GM18909 (cell line): ENCODE results near the gene HDAC4.
"Not testable (repeated sequence)": the region's sequence is repeated elsewhere in the genome, so short reads cannot be mapped to it uniquely, and the experiment has no call there.

Source experiments
- ATAC-seq: cut with Tn5 transposase; IDR thresholded peaks from one replicate; pipeline ENCODE4 v1.9.1; 2021; ENCODE audit warnings: mild to moderate bottlenecking; ENCODE audit not compliant: unreplicated experiment, poor library complexity

HDAC4 gene

DNA sequence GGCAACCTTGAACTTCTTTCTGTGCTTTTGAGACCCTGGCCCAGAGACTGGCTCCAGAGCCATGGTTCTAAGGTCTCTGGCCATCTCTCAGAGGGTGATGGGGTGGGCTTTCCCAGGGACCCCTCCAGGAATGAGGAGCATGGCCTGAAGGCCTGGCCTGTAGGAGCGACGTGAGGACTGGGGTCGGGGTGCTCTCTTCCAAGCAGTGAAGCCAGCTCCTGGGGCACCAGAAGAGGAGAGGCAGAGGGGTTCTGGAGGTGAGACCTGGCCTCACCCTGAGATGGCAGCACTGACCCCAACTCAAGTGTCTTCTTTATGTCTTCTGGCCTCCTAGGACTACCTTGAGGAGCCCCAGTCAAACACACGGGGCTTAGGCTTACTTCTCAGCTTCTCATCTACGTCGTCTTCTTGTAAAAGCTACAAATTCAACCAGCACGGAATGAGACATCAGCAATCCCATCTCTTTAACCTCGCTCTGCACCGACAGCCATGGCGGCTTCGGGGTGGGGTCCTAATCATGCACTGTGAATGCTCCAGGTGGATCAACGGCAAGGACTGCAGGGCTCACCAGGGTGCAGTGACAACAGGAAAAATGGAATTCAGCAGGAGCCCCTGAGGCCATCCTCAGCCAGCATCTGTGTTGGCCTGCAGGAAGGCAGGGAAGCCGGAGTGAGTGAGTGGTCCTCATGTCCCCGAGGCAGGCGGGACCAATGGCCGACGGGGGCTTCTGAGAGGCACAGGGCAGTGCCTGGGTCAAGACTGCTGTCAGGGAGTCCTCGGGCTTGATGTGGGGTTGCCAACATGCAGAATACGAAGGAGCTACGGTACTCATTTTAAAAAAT lies 214.1 kb downstream of the HDAC4 start:
- no peak for ATAC-seq

DNA sequence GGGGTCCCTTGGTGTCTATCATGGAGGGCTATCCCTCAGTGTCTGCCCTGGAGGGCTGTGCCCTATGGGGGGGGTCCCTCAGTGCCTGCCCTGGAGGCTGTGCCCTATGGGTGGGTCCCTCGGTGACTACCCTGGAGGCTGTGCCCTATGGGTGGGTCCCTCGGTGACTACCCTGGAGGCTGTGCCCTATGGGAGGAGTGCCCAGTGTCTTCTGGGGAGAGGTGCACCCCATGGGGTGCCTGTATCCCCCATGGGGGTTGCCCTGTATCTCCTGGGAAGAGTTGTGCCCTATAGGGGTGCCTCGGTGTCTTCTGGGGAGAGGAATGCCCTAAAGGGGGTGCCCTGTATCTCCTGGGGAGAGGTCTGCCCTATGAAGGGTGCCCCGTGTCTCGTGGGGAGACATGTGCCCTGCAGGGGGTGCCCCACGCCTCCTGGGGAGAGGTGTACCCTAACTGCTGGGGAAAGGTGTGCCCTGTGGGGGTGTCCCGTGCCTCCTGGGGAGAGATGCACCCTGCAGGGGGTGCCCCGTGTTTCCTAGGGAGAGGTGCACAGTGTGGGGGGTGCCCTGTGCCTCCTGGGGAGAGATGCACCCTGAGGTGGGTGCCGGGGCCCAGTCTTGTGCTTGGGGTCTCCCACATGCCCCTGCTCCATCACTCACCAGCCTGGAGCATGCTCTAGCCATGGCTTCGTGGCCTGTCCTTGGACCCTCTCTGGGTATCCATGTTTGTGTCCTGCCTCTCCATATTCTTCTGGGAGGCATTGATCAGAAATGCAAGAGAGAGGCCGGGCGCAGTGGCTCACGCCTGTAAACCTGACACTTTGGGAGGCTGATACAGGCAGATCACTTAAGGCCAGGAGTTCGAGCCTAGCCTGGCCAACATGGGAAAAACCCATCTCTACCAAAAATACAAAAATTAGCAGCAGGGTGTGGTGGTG lies 215.6 kb downstream of the HDAC4 start:
- no peak for ATAC-seq

DNA sequence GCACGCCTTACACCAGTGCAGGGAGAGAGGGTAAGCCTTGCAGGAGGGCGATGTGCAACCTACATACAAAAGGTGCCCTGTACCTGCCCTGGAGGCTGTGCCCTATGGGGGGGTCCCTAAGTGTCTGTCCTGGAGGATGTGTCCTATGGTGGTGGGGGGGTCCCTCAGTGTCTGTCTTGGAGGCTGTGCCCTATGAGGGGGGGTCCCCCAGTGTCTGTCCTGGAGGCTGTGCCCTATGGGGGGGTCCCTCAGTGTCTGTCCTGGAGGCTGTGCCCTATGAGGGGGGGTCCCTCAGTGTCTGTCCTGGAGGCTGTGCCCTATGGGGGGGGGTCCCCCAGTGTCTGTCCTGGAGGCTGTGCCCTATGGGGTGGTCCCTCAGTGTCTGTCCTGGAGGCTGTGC lies 216.6 kb downstream of the HDAC4 start:
- ATAC-seq: no peak

DNA sequence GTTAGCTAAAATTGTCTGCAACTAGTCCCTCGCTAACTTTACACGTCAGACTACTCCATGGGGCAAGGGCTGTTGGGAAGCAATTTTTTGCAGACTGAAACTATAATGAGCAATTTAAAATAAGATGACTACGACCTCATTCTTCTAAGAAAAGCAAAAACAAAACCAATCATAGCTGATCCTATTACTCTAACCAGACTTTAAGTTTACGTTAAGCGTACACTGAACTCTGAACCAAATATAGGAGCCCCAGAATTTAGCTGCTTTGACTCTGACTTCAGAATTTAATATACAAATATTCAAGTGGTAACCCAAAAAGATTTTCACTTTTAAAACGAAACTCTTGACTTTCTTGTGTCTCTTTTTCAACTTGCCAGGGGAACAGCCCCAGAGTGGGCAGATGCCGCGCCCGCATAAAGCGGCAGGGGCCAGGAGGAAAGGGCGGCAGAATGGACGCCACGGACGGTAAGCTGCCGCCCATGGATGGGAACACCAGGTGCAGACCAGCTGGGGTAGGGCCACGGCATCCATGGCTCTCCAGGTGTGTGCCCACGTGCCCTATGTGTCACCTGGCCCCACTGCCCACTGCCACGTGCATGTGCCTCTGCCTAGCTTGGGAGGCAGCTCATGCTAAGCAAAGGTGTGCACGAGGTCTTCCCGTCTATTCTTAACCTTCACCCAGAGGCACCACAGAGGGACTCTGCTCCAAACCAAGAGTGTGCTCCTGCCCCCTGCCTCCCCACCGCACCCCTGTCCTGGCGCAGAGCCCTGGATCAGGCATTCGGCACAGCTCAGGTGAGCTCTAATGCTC lies 217.6 kb downstream of the HDAC4 start:
- no peak for ATAC-seq

DNA sequence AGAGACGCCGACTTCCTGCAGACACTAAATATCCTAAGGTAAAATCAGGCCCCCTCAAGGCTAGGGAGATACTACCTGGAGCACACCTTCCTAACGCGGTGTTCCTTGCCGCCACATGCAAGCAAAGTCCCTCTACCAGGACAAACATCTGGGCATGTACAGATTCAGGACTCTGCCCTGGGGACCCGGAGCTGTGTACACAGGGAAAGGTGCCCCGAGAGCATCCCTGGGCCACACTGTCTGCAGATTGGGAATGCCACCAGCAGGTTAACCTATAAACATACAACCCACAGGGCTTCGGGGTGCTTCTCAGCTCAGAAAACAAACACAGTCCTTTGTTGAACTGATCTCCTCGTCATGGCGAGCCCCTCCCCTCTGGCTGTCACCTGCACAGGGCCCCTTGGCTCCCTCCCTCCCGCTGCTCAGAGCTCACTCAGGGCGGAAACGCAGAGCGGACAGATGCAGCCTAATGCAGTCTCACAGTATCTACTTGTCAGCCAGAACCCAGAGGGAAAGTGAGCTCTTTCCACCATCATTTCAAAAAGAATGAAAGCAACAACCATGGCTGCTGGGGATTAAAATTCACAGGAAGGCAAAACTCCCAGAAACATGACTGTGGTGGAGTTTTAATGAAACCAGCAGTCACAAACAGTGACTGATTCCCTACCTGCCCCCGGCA lies 218.8 kb downstream of the HDAC4 start:
- no peak for ATAC-seq

DNA sequence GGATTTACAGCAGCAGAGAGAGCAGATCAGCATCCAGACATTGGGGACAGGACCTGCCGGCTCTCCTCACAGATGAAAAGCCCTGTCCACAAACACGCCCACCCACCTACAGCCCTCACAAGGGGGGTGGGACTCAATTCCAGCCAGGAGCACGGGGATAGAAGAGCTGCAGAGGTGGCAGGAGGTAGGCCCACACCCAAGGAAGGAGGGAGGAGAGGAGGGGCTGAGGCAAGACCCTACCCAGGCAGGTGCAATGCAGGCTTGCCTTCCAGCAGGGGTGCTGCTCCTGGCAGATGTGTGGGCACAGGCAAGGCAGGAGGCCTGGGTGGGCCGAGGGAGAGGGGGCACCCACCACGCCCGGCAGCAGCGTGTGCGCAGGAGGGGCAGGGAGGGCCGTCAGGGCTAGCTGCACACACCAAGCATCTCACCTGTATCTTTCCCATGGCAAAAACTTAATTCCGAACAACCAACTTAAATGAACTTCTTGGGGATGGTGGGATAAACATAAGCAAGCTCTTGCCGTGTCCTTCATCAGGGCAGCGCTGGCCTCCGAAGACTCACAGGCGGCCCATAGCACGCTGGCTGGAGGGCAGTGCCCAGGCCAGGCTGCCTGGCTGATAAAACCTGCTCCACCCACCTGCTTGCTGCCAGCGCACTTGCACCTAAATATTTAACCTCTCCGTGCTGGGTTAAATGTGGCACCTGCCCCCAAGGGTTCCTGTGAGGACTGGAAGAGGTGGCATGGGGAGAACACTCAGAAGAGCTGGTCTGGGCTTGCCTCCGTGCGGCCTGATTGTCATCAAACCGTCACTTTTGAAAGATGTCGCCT lies 219.5 kb downstream of the HDAC4 start:
- ATAC-seq: no peak

DNA sequence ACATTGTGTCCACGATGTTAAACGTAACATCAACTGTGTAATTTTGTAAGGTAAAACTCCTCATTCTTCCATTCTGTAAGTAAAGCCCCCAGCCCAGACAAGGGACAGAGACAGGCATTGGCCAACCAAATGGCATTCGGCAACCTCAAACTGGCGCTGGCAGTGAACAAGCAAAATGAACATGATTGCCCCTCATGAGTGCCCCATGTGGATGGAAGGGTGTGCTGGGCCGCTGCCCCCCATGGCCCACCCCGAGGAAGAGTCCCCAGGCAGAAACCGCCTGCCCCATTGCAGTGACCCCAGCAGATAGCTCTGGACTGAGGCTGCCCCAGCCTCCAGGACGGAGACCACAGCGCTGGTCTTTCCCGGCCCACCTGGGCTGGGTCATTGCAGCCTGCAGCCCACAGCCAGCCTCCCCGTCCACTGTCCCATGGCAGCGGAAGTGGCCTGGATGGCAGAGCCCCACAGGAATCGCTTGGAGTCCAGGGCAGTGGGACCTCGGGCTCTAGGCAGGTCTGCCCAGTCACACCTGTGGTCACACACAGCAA lies 220.2 kb downstream of the HDAC4 start:
- no peak for ATAC-seq

DNA sequence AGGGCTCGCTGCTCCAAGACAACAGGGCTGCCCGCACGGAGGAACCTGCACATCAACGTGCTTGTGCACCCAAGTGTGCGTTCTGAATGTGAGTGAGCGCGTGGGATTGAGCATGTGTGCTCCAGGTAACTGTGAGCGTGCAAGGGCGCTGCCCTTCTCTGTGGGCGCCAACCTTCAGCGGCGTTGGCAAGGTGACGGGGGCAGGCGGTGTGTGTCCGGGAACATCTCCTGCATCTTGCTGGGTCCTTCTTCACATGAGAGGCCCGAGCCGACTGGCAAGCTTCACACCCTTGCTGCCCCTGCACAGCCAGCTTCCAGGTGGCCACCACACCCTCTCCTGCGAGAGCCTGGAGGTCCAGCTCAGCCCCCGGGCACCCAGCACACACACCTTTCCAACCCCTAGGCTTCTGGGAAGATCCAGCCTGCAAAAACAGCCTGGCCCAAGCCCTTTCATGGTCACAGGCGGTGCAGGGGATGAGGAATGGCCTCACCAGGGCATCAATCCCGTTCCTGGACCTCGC lies 220.9 kb downstream of the HDAC4 start:
- no peak for ATAC-seq

DNA sequence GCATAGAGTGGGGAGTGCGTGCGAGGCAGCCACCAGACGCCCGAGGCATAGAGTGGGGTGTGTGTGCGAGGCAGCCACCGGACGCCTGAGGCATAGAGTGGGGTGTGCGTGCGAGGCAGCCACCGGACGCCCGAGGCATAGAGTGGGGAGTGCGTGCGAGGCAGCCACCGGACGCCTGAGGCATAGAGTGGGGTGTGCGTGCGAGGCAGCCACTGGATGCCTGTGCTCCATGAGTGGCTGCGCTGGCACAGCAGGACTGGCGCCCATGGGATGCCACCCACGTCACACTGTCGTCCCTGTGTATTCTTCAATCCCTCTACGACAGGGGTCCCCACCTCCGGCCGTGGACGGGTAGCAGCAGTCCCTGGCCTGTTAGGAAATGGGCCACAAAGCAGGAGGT lies 221.9 kb downstream of the HDAC4 start:
- no peak for ATAC-seq

DNA sequence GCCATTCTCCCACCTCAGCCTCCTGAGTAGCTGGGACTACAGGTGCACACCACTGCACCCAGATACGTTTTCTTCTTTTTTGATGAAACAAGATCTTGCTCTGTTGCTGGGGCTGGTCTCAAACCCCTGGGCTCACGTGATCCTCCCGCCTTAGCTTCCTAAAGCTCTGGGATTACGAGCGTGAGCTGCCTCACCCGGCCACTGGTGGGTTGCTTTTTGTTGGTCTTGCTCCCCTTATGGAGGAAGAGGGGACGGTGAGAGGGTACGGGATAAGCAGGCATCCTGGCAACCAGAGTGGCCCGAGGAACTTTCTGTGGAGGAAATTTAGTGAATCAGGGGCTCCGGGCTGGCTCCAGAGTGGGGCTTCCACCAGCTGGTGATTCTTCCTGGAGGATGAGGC lies 222.3 kb downstream of the HDAC4 start:
- ATAC-seq: no peak

DNA sequence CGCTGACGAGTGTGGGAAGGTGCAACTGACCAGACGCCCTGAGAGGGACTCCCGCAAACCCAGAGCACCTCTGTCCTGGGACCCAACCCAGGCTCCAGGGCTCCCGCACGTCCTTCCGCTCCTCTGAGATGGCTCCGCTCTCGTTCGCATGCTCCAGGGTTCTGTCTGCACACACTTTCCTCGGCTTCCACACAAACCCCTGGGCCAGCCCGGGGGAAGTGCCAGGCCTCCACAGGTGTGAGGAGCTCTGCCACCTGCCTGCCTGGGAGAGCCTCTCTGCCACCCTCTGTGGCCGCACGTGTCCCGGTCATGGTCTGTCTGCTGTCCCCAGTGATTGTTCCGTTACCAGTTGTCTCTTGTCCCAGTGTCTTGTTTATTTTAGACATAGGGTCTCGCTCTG lies 222.9 kb downstream of the HDAC4 start:
- no peak for ATAC-seq

DNA sequence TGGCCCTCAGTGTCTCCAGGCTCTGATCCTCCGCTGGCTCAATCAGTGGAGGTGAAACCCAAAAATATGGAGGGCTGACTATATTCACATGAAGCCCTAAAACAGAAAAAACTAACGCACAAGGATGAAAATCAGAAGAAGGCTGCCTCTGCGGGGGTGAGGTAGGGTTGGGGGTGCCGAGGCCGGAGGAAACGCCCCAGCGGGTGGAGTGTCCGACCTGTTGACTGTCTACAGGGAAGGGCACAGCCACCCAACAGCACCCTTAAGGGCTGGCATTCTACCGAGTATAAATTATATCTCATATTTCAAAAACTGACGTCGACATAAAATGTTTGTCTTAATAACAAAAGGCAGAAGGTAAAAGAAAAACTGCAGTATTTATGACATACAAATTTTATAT lies 223.5 kb downstream of the HDAC4 start:
- no peak for ATAC-seq

DNA sequence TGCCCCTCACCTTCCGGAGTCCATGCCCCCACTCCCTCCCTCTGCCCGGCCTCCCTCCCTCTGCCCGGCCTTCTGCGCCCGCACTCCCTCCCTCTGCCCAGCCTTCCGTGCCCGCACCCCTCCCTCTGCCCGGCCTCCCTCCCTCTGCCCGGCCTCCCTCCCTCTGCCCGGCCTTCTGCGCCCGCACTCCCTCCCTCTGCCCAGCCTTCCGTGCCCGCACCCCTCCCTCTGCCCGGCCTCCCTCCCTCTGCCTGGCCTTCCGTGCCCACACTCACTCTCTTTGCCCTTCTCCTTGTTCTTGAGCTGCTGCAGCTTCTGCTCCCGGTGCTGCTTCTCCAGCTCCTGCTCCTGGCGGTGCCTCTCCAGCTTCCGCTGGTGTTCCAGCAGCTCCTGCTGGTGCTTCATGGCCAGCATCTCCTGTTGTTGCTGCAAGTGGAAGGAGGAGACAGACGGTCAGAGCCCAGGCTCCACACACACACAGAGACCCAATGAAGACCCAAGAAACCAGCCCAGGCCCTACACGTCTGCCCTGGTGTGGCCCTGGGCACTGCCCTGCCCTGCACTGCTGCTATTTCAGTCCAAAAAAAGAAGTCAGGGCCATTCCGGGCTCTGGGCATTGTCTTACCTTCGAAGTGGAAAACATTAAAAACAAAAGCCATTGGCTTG lies 224.5 kb downstream of the HDAC4 start:
- ATAC-seq: not testable (repeated sequence)

DNA sequence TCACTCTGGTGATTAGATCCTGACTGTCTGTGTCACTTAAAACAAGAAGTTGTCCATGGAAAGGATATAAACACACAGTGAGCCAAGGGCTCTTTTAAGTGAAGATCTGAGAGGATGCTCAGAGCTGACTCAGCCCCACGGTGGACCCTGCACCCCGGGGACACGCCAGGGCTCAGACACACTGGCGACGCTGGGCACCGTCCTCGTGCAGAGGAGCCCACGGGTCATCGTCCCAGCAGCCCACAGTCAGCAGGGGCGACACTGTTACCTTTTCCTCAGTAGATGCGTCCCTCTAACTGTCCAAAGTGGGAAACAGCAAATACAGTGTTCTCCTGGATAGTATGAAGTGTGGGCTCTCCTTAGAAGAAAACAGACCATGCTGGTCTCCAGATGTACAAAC lies 225.6 kb downstream of the HDAC4 start:
- ATAC-seq: no peak

DNA sequence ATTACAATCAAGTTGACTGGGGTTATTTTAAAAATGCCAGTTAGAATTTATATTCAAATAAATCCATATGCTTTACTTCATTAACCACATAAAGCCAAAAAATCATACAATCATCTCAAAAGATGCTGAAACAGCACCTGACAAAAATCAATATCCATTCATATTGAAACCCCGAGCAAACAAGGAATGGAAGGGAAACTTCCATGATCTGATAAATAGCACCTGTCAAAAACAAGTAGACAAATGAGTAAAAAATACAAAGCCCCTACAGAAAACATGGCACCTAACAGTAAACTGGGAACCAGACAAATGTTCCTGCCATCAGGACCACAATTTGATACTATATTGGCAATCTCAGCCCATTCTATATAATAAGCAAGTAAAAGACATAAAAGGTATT lies 227.5 kb downstream of the HDAC4 start:
- no peak for ATAC-seq

DNA sequence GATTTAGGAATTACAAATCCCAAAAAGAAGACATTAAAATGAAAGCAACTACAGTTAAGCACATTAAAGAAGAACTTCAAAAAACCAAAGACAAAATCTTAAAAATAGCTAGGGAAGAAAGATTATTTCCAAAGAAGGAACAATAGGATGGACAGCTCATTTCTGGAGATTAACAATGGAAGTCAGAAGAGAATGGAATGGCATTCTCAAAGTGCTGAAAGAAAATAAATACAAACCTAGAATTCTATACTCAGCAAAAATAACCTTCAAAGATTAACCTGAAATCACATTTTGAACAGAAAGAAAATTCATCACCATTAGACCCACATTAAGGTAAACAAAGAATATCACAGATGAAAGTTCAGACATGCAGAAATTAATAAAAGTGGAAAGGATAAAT lies 229.2 kb downstream of the HDAC4 start:
- no peak for ATAC-seq

DNA sequence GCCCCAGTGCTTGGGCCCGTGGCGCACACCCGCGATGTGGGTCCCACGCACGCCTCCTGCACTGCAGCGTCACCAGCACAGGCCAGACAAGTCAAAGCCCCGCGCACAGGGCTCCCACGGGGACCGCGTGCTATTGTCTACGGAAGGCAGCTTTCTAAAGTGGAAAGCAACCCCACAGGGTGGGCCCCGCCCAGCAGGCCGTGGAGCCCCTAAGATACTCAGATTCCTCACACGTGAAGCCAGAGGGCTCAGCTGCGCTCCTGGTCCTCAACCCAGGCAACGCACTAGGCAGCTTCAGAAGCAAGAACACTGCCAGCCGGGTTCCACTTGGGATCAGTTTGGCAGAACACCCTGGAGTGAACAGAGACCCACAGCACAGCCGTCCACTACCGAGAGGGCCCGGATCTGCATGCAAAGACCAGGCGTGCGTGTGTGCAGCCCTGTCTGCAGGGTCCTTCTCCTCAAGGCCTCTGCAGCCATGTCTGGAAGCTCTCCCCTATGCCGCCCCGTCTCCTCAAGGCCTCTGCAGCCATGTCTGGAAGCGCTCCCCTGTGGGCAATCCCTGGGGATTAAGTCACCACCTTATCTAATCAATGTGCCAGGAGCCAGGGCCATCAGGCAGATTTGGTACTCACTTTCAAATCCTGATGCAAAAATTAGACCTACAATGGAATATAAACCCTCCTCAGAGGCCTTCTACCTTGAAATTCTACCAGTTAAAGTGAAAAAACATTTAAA lies 231.3 kb downstream of the HDAC4 start:
- no peak for ATAC-seq

DNA sequence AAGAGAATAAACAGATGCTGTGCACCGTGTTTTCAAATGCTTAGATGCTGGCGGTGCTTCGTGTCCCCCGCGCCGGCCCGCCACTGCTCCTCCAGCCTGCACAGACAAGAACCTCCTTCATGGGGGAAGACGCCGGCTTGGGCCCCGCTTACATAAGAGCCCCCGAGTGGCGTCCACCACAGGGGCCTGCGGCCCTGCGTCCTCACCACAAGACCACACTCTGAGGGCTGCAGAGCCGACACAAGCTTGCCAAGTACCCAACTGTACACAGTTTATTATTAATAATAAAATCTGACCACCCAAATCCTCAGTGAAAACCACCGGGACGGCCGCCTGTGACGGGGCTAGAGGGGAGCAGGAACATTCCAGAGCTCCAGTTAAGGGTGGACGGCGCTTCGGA lies 232.2 kb downstream of the HDAC4 start:
- ATAC-seq: no peak
